Activated gamma-delta T cell (primary cell): ENCODE data around the gene STX4.

Source experiments
- DNase-seq: peaks from one replicate; lab custom pipeline; 2025; lab: John Stamatoyannopoulos, UW

The STX4 gene

DNA sequence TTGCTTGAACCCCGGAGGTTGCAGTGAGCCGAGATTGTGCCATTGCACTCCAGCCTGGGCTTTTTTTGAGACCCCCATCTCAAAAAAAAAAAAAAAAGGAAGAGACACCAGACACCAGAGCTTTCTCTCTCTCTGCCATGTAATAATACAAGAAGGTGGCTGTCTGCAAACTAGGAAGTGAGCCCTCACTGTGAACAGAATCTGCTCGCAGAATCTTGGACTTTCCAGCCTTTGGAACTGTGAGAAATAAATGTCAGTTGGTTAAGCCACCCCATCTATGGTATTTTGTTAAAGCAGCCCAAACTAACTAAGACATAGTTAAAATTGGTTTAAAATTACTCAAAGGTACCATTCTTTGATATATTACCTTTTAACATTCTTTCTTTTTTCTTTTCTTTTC, 12.8 kb upstream of the STX4 start:
- no peak for DNase-seq

DNA sequence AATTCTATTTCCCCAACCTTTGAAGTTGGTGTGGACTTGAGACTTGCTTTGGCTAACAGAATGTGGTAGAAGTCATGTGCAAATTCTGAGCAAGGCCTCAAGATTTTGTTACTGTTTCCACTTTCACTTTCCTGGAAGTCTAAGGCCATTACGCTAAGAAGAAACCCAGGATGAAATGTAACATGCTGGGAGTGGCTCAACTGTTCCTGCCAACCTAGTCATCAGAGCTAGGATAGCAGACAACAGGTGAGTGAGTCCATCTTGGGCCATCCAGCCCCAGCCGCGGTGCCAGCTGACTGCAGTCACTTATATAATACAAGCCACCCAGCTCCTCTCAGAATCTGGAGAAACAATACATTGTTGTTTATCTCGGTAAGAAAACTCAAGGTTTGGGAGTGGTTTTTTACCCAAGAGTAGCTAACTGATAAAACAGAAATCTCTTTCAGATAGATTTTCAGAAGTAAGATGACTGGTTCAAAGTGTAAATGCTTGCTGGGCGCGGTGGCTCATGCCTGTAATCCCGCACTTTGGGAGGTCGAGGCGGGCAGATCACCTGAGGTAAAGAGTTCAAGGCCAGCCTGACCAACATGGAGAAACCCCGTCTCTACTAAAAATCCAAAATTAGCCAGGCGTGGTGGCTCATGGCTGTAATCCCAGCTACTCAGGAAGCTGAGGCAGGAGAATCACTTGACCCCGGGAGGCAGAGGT, 10.7 kb upstream of the STX4 start:
- no peak for DNase-seq

DNA sequence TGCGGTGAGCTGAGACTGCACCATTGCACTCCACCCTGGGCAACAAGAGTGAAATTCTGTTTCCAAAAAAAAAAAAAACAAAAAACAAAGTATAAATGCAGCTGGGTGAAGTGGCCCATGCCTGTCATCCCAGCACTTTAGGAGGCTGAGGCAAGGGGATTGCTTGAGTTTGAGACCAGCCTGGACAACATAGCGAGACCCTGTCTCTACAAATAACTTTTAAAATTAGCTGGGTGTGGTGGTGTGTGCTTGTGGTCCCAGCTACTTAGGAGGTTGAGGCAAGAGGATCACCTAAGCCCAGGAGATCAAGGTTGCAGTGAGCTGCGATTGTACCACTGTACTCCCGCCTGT, 10.1 kb upstream of the STX4 start:
- no peak for DNase-seq

DNA sequence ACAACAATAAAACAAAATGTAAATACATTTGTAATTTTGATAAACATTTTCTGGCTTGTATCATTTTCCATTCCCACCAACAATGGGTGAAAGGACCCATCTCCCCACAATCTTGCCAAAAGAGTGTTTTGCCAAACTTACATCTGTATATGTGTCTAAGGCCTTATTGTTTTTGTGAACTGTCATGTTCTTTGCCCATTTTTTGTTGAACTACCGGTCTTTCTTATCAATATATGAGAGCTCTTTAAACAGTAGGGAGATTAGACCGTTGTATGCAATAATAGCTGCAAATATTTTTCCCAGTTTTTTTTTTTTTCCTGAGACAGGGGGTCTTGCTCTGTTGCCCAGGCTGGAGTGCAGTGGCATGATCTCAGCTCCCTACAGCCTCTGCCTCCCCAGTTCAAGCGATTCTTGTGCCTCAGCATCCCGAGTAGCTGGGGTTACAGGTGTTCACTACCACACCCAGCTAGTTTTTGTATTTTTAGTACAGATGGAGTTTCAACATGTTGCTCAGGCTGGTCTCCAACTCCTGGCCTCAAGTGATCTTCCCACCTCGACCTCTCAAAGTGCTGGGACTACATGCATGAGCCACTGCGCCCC, 9.6 kb upstream of the STX4 start:
- no peak for DNase-seq

DNA sequence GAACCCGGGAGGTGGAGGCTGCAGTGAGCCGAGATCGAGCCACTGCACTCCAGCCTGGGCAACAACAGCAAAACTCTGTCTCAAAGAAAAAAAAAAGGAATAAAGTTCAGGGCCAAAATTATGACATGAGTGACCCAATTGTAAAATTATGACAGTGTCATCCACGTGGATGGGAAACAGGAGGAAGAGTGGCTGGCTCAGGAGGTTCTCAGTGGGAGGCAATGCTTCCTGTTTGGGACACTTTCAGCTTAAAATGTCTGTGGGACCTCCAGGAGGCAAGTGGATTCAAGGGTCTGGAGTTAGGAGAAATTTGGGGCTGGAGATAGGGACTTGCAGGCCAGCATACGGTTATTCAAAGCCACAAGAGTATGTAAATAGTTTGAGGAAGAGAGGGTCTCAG, 8.0 kb upstream of the STX4 start:
- DNase-seq = no peak

GRCh38 chr16:31029272-31029671, 4.1 kb upstream of the STX4 start:
- DNase-seq = no peak

DNA sequence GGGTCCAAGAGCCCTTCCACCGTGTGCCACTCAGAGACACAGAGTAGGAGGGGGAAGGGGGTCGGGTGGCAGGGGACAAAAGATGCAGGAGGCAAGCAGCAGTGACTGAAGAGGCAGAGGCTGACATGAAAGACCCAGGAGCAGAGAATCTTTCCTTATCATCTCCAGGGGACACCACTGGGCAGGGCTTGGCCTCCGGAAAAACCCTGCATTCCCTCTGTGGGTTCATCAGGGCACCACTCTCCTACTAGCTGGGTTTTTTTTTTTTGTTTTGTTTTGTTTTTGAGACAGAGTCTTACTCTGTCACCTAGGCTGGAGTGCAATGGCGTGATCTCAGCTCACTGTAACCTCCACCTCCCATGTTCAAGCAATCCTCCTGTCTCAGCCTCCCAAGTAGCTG, 2.1 kb upstream of the STX4 start:
- DNase-seq = no peak

GRCh38 chr16:31033709-31034492, 543 bp downstream of the STX4 start:
- peak; percentile 64 for DNase-seq

- DNase-seq = no peak
These were observed 3.3 kb downstream of the STX4 start for GRCh38 chr16:31036691-31037090.

- DNase-seq = no peak
These were observed 5.6 kb downstream of the STX4 start for GRCh38 chr16:31038993-31039392.

GRCh38 chr16:31042866-31043265, 9.5 kb downstream of the STX4 start:
- DNase-seq = no peak

GRCh38 chr16:31043352-31043751, 10.0 kb downstream of the STX4 start:
- DNase-seq = no peak

- DNase-seq = no peak
These were observed 10.6 kb downstream of the STX4 start for GRCh38 chr16:31043898-31044481.

GRCh38 chr16:31050280-31051030, 17.1 kb downstream of the STX4 start:
- DNase-seq = no peak

DNA sequence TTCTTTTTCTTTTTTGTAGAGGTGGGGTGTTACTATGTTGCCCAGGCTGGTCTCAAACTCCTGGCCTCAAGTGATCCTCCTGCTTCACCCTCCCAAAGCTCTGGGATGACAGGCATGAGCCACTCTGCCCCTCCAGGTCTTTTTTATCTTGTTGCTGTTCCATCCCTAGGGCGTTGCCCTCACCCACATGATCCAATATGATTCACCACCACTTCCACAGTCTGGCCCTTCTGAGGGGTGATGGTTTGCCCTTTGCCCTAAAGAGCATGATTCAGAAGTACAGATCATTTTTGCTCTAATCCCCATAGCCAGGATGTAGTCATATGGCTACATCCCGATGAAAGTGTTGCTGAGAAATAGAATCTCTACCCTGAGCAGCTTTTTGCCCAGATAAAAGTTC, 18.8 kb downstream of the STX4 start:
- DNase-seq = no peak

DNA sequence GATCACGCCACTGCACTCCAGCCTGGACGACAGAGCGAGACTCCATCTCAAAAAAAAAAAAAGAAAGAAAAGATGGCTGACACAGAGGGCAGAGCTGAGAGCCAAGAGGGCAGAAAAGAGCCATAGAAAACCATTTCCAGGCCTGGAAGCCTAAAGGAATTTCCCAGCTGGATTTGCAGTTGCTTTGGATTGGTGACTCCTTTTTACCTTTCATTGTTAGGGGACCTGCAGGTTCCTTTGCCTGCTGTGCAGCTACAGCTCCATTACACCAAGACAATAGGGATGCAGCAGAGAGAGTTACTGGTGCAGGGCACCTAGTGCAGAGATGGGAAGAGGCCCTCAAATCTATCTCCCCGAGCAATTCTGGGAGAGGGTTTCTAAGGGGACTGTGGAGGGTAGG, 22.3 kb downstream of the STX4 start:
- no peak for DNase-seq

GRCh38 chr16:31061126-31061812, 27.9 kb downstream of the STX4 start:
- DNase-seq = no peak

DNA sequence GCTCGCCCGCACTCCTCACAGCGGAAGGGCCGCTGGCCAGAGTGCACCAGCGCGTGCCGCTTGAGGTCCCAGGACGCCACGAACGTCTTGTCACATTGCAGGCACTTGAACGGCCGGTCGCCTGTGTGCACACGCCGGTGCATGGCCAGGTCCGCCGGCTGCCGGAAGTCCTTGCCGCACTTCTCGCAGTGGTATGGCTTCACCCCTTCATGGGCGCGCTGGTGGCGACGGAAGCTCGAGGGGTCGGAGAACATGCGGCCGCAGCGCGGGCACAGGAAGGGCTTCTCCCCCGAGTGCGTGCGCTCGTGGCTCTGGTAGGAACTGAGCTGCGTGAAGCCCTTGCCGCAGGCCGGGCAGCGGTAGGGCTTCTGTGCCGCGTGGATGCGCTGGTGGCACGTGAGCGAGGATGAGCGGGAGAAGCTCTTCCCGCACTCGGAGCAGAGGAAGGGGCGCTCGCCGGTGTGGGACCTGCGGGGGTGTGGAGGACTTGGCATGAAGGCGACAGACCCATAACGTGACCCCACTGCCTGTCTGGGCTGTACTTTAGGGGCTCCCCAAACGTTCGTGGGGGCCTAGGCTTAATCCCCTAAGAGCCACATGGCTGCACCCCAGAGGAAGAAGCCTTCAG, 28.6 kb downstream of the STX4 start:
- DNase-seq = no peak

DNA sequence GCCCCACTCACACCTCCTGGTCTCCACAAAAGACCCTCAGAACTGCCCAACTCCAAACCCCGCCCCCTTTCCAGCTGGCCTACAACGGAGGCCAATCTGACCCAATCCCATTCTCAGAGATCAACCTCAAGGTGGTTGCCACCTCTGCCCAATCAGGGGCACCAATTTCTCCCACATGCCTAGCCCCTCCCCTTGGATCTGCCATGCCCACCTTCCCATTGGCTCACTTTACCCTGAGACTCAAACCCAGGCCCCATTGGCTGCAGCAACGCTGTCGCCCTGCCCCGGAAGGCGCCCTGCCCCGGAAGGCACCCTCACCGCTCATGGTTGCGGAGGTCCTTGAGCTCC, 30.1 kb downstream of the STX4 start:
- DNase-seq = no peak

DNA sequence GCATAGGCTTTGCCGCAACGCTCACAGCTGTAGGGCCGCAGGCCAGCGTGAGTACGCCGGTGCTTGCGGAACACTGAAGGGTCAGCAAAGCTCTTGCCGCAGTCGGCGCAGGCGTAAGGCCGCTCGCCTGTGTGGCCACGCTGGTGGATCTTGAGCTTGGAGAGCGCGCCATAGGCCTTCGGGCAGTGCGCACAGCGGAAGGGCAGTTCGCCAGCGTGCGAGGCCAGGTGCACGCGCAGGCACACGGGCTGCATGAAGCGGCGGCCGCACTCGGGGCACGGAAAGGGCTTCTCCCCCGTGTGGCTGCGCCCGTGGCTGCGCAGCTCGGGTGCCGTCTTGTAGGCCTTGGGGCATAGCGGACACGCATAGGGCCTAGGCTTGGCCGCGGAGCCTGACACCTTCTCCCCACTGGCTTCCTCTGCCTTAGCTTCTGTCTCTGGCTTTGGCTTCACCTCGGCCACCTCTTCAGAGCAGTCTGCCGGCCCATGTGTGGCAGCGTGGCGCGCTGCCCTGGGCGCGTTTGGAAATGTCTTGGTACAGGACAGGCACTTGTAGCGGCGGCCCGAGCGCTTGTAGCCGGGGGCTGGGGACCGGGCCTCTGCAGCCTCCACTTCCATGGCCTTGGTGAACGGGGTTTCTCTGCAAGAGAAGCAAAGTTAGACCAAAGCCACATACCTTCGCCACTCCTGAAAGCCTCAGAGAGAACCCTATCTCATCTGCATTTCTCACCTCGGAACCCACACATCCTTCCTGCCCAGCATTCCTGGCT, 30.7 kb downstream of the STX4 start:
- peak; percentile 45 for DNase-seq
